Measurements from ENCODE around the gene PHEX.
"Not testable (repeated sequence)": the region's sequence is repeated elsewhere in the genome, so short reads cannot be mapped to it uniquely, and the experiment has no call there.

PHEX gene

DNA sequence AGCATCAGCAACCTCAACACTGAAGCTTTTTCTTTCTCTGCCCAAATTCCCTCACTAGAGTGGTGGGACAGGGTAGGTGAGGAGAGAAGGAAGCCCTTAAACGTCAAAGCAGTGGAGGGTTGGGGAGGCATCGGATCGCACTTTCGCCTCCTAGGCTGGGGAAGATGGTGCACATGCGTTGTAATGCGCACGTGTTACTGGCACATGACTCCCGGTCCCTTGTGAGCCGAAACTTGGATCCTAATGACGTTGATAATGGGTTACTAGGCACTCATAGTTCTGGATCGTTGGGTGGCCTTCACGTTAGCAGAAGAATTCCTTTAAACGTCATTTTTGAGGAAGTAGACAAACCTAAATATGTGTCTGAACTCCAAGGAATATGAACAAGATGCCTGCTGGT, 240.5 kb downstream of the PHEX start, which contains the start of gene CBLL2:
Gene CBLL2 (plus strand): TSS at position 301 of the 400 bp plus-strand sequence. CDS start 79 bp downstream, at position 380.
- DNase-seq = no peak

DNA sequence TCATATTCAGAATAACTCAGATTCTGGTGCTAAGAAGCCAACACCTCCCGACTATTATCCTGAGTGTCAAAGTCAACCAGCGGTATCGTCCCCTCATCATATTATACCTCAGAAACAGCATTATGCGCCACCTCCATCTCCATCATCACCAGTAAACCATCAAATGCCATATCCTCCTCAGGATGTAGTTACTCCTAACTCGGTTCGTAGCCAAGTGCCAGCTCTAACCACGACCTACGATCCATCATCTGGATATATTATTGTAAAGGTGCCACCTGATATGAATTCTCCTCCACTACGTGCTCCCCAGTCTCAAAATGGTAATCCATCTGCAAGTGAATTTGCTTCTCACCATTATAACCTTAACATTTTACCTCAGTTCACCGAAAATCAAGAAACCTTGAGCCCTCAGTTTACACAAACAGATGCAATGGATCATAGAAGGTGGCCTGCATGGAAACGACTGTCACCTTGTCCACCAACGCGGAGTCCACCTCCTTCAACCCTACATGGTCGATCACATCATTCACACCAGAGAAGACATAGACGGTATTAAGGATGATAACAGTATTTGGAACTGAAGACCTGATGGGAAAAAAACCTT, 241.7 kb downstream of the PHEX start:
- no peak for DNase-seq

DNA sequence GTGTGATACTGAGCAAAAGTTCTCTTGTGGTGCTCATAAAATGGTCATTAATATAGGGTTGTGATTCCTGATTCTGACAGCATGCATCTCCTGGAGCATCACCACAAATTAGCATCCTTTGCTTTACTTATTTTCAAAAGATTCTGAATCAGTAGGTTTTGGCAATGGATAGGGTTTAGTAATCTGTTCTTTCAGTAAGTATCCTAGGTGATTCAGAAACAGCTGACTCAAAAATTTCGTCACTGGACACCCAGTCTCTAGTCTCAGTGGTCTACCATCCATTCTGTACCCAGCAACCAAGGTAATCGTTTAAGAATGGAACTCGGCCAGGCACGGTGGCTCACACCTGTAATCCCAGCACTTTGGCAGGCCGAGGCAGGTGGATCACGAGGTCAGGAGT, 244.7 kb downstream of the PHEX start:
- no peak for DNase-seq

DNA sequence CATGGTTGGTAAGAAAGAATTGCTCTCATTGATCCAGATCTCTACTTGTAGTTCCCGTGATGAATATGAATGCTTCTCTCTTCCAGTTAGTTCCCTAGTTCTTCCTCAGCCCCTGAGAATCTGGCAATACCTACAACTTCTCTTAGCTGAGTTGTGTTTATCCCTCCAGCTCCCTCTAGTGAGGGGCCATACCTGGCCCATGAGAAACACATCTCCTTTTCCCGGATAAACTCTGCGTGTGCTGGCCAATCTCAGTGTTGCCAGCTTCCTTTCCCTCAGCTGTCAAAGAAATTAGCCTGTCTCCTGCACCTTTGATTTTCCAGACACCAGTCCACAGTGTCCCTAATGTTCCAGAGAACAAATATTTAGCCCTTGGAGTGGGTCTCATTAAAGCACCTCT, 246.2 kb downstream of the PHEX start:
- no peak for DNase-seq

DNA sequence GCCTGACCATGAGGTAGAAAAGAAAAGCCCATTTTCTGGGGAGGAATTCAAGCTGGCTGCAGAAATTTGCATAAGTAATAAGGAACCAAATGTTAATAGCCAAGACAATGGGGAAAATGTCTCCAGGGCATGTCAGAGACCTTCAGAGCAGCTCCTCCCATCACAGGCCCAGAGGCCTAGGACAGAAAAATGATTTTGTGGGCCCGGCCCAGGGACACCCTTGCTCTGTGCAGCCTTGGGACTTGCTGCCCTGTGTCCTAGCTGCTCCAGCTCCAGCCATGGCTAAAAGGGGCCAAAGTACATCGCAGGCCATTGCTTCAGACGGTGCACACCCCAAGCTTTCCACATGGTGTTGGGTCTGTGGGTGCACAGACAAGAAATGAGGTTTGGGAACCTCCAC, 257.1 kb downstream of the PHEX start:
- DNase-seq = not testable (repeated sequence)

DNA sequence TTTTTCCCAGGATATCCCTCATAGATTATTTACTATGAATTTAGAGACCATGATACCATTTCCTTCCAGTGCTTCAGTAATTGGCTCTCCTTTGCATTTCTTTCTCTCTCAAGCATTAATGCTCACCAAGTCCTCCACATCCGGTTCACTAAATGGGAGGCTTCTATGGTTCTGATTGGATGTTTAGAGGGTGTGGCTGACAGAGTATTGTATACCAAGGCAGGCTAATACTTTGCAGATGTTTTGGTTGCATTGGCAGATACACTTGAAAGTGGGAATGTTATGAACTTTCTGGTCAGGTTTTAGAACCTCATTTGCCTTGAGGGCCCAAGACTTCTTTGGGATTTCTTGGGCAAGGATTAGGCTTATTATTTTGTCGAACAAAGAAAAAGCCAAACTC, 264.7 kb downstream of the PHEX start:
- DNase-seq = no peak

DNA sequence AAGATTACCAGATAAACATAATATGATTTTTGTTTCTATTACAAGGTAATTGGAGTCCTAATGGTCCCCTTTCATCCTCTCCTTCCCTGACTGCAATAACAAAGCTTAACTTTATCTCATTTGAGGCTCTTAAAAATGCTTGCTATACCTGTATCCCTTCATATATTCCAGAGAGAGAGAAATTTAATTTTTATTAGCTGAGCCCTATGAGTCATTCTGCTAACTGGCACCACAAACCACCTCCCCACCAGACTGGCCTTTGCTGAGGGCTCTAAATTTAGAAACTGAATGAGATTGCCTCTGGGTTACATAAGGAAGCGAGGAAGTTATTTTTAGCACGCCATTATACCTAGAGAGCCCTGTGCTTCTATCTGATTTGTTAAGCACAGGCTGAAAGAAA, 268.0 kb downstream of the PHEX start:
- no peak for DNase-seq
